GM12878 (cell line): Measurements from ENCODE around the gene GRB10. TPM values are rescaled to one million over a fixed set of nuclear protein-coding genes. Genes with fewer than 3 reads are reported as not detected.

Experiments used
- ATAC-seq: fragments of 200-7000 bp; cut with Tn5 transposase; 3 replicates; pipeline ENCODE4 v1.9.1; 2020; ENCODE audit warnings: mild to moderate bottlenecking, moderate library complexity
- BruUV-seq: library from RNA; stranded (reverse); fragments of 400-500 nt; replicated peaks from 2 replicates; lab custom pipeline; 2021; lab: Mats Ljungman, UMichigan
- CTCF ChIA-PET: fragments of 300-600 bp; sonication (Branson Sonifier 250); formaldehyde crosslinking; extraction: SDS; loops from one replicate; lab custom pipeline; 2021; ENCODE audit warnings: inconsistent platforms; lab: Yijun Ruan, JAX
- POLR2A ChIA-PET: fragments of 350-600 bp; formaldehyde crosslinking; extraction: SDS; loops from one replicate; lab custom pipeline; 2021; ENCODE audit warnings: inconsistent platforms; lab: Charles Lee
- RAD21 ChIA-PET: fragments of 300-600 bp; sonication (Branson Sonifier 250); formaldehyde crosslinking; loops from one replicate; lab custom pipeline; 2023; ENCODE audit warnings: antibody characterized with exemption; ENCODE audit not compliant: unreplicated experiment; lab: Charles Lee
- SMC1A ChIA-PET: fragments of 300-600 bp; sonication (Branson Sonifier 250); formaldehyde crosslinking; loops from one replicate; lab custom pipeline; 2023; ENCODE audit not compliant: unreplicated experiment, uncharacterized antibody; lab: Charles Lee
- DNase-seq: peaks from one replicate; pipeline ENCODE4 v3.0.0-alpha.2; 2011; ENCODE audit warnings: low read depth, low spot score
- FAIRE-seq: peaks from 3 replicates; lab custom pipeline; 2011; peaks lifted over from hg19 to GRCh38; lab: Jason Lieb, UNC
- H2AFZ ChIP-seq: 2 replicates; pipeline ENCODE4 v1.6.0; 2011; ENCODE audit warnings: low read depth, low read length, control low read depth; ENCODE audit not compliant: control insufficient read depth
- H3K27ac ChIP-seq: 2 replicates; pipeline ENCODE4 v1.5.1; 2011; ENCODE audit warnings: control low read depth; ENCODE audit not compliant: control insufficient read depth, insufficient read depth
- H3K27me3 ChIP-seq, 2 experiments: replicated peaks in 1 of 2; 2 replicates each; pipeline versions ENCODE4 v1.6.0 to v1.6.1; 2011; ENCODE audit warnings: low read length in 1 of 2; ENCODE audit not compliant: control insufficient read depth in 2 of 2, insufficient read depth in 2 of 2
- H3K36me3 ChIP-seq, 2 experiments: 2 replicates each; pipeline ENCODE4 v1.5.1; 2011; ENCODE audit warnings: low read length in 1 of 2; ENCODE audit not compliant: control insufficient read depth in 2 of 2, insufficient read depth in 2 of 2
- H3K4me1 ChIP-seq: 2 replicates; pipeline ENCODE4 v1.6.1; 2011; ENCODE audit warnings: mild to moderate bottlenecking, low read length, moderate library complexity, mixed read lengths; ENCODE audit not compliant: control insufficient read depth, insufficient read depth
- H3K4me2 ChIP-seq: 2 replicates; pipeline ENCODE4 v1.6.0; 2011; ENCODE audit warnings: control low read depth; ENCODE audit not compliant: control insufficient read depth, insufficient read depth
- H3K4me3 ChIP-seq: fragments of 200-600 bp; sonication (generic); 2 replicates; pipeline ENCODE4 v1.5.1; 2016
- H3K79me2 ChIP-seq: 2 replicates; pipeline ENCODE4 v1.6.0; 2011; ENCODE audit warnings: low read length; ENCODE audit not compliant: control insufficient read depth, insufficient read depth
- H3K9ac ChIP-seq: 2 replicates; pipeline ENCODE4 v1.8.0; 2011; ENCODE audit warnings: low read length, control low read depth, mixed read lengths; ENCODE audit not compliant: control insufficient read depth, insufficient read depth
- H3K9me3 ChIP-seq: replicated peaks from 3 replicates; pipeline ENCODE4 v1.5.1; 2011; ENCODE audit warnings: mild to moderate bottlenecking, low read length; ENCODE audit not compliant: control insufficient read depth, insufficient read depth
- H4K20me1 ChIP-seq: 2 replicates; pipeline ENCODE4 v1.6.0; 2011; ENCODE audit not compliant: control insufficient read depth, insufficient read depth
- ASH2L ChIP-seq: fragments of 300-600, 200-600 bp; sonication (generic); IDR thresholded peaks from 2 replicates; pipeline ENCODE4 v1.6.1; 2017; ENCODE audit warnings: low read depth, mild to moderate bottlenecking, borderline replicate concordance
- ATF2 ChIP-seq: IDR thresholded peaks from 2 replicates; pipeline ENCODE4 v1.6.1; 2012; ENCODE audit warnings: low read length, inconsistent platforms
- CEBPB ChIP-seq, 2 experiments: fragments of 150-350 bp in 1 of 2; IDR thresholded peaks; 2 replicates each; pipeline ENCODE4 v1.6.1; 2012 to 2014; ENCODE audit warnings: low read depth in 2 of 2, low read length in 2 of 2, borderline replicate concordance in 1 of 2, inconsistent platforms in 1 of 2
- CEBPZ ChIP-seq: fragments of 150-350 bp; IDR thresholded peaks from 2 replicates; pipeline ENCODE4 v1.6.1; 2016; ENCODE audit warnings: low read depth, low read length
- EED ChIP-seq: sonication (generic); IDR thresholded peaks from 2 replicates; pipeline ENCODE4 v1.6.1; 2016; ENCODE audit warnings: antibody characterized with exemption, low read depth
- HCFC1 ChIP-seq: fragments of 150-350 bp; IDR thresholded peaks from 2 replicates; pipeline ENCODE4 v1.6.1; 2014; ENCODE audit warnings: low read length
- NFYB ChIP-seq: IDR thresholded peaks from 2 replicates; pipeline ENCODE4 v1.6.1; 2011; ENCODE audit warnings: low read depth, mild to moderate bottlenecking, low read length, improper control_type of control experiment, moderate library complexity; ENCODE audit not compliant: insufficient read depth
- POU2F2 ChIP-seq: IDR thresholded peaks from 3 replicates; pipeline ENCODE4 v1.6.1; 2011; ENCODE audit warnings: low read depth, mild to moderate bottlenecking, low read length, borderline replicate concordance
- SREBF2 ChIP-seq: IDR thresholded peaks from 2 replicates; pipeline ENCODE4 v1.6.1; 2012; ENCODE audit warnings: mild to moderate bottlenecking, low read length
- SUZ12 ChIP-seq: fragments of 200-600 bp; sonication (generic); IDR thresholded peaks from one replicate; pipeline ENCODE4 v1.6.1; 2018; ENCODE audit warnings: antibody characterized with exemption, mild to moderate bottlenecking; ENCODE audit not compliant: unreplicated experiment
- ZBED1 ChIP-seq: IDR thresholded peaks from 2 replicates; pipeline ENCODE4 v1.6.1; 2016; ENCODE audit warnings: borderline replicate concordance
- WGBS: methylation state at CpG from one replicate; pipeline ENCODE4 v1.1.6; 2016; ENCODE audit warnings: low lambda C conversion rate; ENCODE audit not compliant: insufficient replicate concordance, insufficient coverage; ENCODE audit errors: missing lambda C conversion rate; 5-methylcytosine and 5-hydroxymethylcytosine counted together
- in situ Hi-C: fragments of 300-500 bp; cut with MboI; formaldehyde crosslinking; loops from 9 replicates; pipeline ENCODE4 v1.14.3; 2018; ENCODE audit warnings: mixed read lengths
- intact Hi-C: fragments of 100-400 bp; cut with micrococcal nuclease; formaldehyde crosslinking; loops from one replicate; pipeline ENCODE4 v1.14.2; 2022; ENCODE audit not compliant: unreplicated experiment
- polyA plus RNA-seq, 11 experiments: library from polyadenylated mRNA; depleted of rRNA in 4 of 11; unstranded in 6 of 11; stranded (reverse) in 5 of 11; fragments of >200 nt; fragmentation: Nextera tagmentation in 4 of 11; fragmentation: Illumina TruSeq in 1 of 11; extraction: Ambion mirVana in 4 of 11; extraction: Trizol in 1 of 11; gene quantifications; 1 replicate in 1 of 11; 2 replicates in 10 of 11; pipeline versions ENCODE4 v1.2.1 to v1.2.3, GENCODE V29; 2011 to 2016; ENCODE audit warnings: inconsistent platforms in 2 of 11, missing spikeins in 2 of 11, low read depth in 1 of 11
- total RNA-seq, 4 experiments: library from RNA; depleted of rRNA in 3 of 4; stranded (reverse); fragments of >200 nt in 3 of 4; fragmentation: Illumina TruSeq in 1 of 4; extraction: Trizol in 1 of 4; gene quantifications; 2 replicates each; pipeline versions ENCODE4 v1.2.1 to v1.2.3, GENCODE V29; 2013 to 2021

The GRB10 gene
- total and polyA plus RNA-seq, 10 of the 15 experiments (the other 5 are each of a cell fraction or from before 2014, with no cell fraction given) = 0.04 to 0.33 TPM; not detected in 8

- TF ChIP-seq NFYB = no peak
- no peak for TF ChIP-seq CEBPB (IDR thresholded peaks at IDR 0.05; ENCODE audit: borderline replicate concordance in 1 of 2, low read depth in 2 of 2, low read length in 2 of 2)
- TF ChIP-seq HCFC1 = no peak
- no peak for TF ChIP-seq SREBF2
- TF ChIP-seq SUZ12 = no peak
- no peak for TF ChIP-seq ATF2
- no peak for TF ChIP-seq ASH2L
These were observed 192.2 kb downstream of the GRB10 start (continued) for GRCh38 chr7:50590535-50590934.

DNA sequence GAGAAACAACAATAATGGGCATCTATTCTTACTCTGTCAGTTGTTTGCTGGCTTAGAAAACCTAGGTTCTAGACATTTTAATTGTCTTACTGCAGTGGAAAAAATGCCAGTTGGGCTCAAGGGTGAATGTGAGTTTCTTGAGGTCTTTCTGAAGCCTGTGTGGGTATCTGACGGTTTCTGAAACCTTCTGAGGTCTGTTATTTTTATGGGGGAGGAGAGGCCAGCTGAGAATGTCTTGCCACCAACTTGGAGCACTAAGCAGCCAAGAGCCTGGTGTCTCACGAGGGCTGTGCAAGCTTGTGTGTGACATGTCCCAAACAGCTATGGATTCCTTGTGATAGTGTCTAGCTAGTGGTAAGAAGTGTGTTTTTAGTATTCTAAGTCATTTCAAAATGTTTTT, 193.3 kb downstream of the GRB10 start:
- Histone ChIP-seq H3K36me3 (no peaks in the 10 kb centered on the region), H2AFZ (no peak overlapping the region), H3K27me3 (peaks cover 2 to 4% of the 10 kb centered on the region in 2 experiments; a peak in 2 of 4 replicates), H3K4me3 (no peak overlapping the region), H3K9me3 (no peaks in the 10 kb centered on the region; the same call in 2 of the 3 replicates)
- CTCF ChIA-PET = interaction anchor here (1.3 kb wide), 1 partner anchor 43 kb away, joined by 3 read pairs; no protein-coding TSS in a partner anchor
- no peak for DNase-seq
- intact Hi-C loops = no loop called here
- SMC1A ChIA-PET = no interaction called here
- RAD21 ChIA-PET = no interaction called here
- TF ChIP-seq EED (no peak), CEBPZ (no peak), POU2F2 (no peak), ZBED1 (no peak)
- TF ChIP-seq, all 136 proteins: peak for 0
- in situ Hi-C loops = no loop called here
- no peaks in the 10 kb centered on the region for H3K4me1 ChIP-seq
- FAIRE-seq = no peak
- H3K4me2 ChIP-seq = no peak overlapping the region
- no peaks in the 10 kb centered on the region; the same call in 1 of the 2 replicates for H4K20me1 ChIP-seq
- POLR2A ChIA-PET = no interaction called here
- H3K9ac ChIP-seq = no peak overlapping the region
- 15% methylated on average over 2 of the region's 2 CpGs for WGBS
- ATAC-seq = no peak
- H3K79me2 ChIP-seq = no peaks in the 10 kb centered on the region
- BruUV-seq = no TSS peak
- H3K27ac ChIP-seq = no peak overlapping the region
